ENCODE measurements around the gene SLC50A1.
"Not testable (repeated sequence)": the region's sequence is repeated elsewhere in the genome, so short reads cannot be mapped to it uniquely, and the experiment has no call there.

SLC50A1 gene

DNA sequence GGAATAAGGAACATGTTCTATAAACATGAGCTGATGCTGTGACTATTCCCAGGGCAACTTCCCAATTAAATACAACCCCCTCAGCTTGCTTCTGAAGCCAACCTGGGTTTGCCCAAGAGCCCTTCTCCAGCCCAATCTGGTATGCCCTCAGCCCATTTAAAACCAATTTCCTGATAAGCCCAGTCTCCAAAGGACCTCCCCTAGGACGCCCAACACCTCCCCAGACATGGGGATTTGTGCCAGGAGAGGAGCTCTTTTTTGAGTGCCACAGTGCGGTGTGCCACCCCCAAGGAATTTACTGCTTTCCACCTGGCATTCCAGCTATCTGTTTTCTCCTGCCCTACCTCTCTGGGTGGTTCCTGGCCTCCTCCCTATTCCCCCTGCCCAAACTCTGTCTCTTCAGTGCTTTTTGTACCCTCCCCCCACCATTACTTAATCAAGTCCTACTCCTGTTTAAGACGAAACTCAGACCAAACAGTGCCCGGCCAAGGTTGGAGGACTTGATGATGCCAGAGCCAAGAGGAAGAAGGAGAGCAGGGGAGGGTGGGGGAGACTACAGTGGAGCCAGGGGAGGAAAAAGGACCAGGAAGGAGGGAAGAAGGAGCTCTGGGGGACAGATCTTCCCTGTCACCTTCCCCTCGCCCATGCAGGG, 19.4 kb upstream of the SLC50A1 start:
- no peak for DNase-seq (ENCODE audit: low spot score)

DNA sequence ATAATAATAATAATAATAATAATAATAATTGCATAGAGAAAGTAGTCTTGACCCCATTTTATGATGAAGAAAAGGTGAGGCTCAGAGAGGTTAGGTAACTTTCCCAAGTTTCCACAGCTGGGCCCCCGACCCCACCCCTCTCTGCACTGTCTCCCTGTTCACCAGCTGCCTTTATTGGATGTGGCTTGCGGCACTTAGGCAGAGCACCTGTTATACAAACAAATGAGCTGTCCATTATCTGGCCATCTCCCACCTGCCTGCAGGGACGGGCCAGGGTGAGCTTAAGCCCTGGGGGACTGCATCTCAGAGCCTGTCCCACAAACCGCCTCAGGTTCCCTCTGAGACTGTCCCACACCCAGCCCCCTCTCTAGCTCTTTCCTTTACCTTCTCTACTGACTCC, 18.0 kb upstream of the SLC50A1 start:
- no peak for DNase-seq (ENCODE audit: low spot score)

DNA sequence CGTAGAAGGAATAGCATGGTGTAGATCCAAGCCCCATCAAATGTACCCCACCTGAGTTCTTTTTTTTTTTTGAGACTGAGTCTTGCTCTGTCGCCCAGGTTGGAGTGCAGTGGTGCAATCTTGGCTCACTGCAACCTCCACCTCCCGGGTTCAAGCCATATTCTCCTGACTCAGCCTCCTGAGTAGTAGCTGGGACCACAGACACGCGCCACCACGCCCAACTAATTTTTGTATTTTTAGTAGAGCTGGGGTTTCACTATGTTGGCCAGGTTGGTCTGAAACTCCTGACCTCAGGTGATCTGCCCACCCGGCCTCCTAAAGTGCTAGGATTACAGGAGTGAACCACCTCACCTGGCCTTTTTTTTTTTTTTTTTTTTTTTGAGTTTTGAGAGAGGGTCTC, 17.6 kb upstream of the SLC50A1 start:
- DNase-seq (ENCODE audit: low spot score): not testable (repeated sequence)

GRCh38 chr1:155120253-155120652, 15.4 kb upstream of the SLC50A1 start:
- DNase-seq (ENCODE audit: low spot score): no peak

- DNase-seq (ENCODE audit: low spot score): no peak
Measured at GRCh38 chr1:155121249-155121648, 14.4 kb upstream of the SLC50A1 start.

DNA sequence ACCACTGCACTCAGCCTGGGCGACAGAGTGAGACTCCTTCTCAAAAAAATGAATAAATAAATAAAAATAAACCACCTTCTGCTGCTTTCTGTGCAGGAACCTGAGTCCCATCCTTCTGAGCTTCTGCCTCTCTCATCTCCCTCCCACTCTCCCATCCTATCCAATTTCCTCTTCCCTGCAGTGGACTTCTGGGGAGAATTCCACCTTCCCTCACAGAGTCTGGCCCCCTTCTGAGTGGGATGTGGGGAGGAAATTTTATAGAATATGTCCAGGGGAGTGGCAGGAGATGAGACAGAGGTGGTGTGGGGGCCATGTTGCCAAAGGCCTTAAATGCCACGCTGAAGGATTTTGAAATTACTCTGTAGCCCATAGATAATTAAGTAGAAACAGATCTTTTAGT, 13.3 kb upstream of the SLC50A1 start:
- no peak for DNase-seq (ENCODE audit: low spot score)

DNA sequence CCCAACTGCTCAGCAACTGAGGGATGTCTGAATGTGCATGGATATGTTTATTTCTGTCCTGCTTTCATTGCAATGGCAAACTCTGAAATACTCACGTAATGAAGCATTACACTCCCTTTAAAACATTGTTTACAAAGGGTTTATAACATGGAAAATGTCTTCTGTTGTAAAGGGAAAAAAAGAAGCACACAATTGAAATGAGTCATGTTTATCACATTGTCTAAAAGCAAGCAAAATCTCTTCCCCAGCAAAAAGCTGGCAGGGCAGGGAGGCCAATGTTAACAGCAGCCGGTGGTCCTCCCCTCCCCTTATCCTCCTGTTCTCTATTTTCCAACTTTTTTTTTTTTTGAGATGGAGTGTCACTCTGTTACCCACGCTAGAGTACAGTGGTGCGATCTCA, 11.9 kb upstream of the SLC50A1 start:
- no peak for DNase-seq (ENCODE audit: low spot score)

GRCh38 chr1:155124503-155125463, 10.9 kb upstream of the SLC50A1 start:
- no peak for DNase-seq (ENCODE audit: low spot score)

GRCh38 chr1:155125511-155125945, 10.1 kb upstream of the SLC50A1 start:
- no peak for DNase-seq (ENCODE audit: low spot score)

- DNase-seq (ENCODE audit: low spot score): no peak
Measured at GRCh38 chr1:155125946-155126555, 9.6 kb upstream of the SLC50A1 start.

DNA sequence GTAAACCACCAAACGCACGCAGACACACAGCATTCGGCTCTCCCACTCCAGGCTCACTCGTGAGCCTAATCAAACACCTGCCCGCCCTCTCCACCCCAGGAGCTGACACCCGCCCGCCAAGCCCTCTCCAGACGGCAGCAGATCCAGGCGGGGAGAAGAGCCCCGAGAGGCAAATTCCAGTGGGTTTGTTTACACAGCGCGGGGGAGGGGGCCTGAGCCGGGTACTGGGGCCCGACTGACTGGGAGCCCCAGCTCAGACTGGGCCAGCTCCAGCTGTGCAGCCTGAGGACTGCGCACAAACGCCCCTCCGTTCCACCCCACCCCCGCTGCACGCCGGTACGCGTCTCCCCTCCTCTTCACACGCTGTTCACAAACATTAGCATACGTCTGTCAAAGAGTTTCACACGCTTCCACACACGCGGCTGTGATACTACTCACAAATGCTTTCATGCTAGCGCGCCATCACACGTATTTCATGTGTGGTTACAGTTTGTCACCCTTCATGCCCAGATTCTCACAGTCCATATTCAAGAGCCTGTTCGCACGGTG, 9.0 kb upstream of the SLC50A1 start:
- no peak for DNase-seq (ENCODE audit: low spot score)

GRCh38 chr1:155127105-155127966, 8.3 kb upstream of the SLC50A1 start, which contains the start of gene EFNA1:
Gene EFNA1, plus strand, starts transcription at chr1:155127876. Its CDS starts 102 bp downstream, at chr1:155127978.
- DNase-seq (ENCODE audit: low spot score): no peak

DNA sequence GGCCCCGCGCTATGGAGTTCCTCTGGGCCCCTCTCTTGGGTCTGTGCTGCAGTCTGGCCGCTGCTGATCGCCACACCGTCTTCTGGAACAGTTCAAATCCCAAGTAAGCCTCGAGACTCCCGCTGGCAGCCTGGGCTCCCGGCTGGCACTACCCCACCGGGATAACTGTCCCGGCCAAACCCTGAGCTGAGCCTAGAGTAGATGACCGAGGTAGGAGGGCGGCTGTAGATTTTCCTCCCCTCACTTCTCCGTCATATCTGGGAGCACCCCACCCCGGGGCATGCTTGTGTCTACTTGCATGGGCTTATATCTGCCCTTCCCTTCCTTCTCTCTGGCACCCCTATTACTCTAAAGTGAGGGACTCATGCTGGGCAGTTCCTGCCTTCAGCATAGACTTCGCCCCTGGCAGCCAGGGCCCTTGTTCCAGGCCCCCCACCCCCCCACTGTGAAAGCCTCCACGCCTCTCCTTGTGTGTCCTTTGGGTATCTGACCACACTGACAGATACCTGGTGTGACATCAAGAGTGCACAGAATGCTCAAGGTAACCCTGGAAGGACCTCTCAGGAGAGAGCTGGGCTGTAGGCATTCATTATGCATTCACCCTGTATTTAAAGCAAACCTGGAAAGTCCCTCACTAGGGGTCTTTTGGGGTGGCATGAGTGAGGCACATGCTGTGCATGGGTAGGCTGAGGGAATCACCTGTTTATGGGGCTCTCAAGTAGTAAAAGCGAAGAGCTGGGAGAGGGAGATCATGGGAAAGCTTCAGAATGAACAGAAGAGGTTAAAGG, 7.5 kb upstream of the SLC50A1 start:
- no peak for DNase-seq (ENCODE audit: low spot score)

- no peak for DNase-seq (ENCODE audit: low spot score)
Measured at GRCh38 chr1:155128755-155129473, 6.7 kb upstream of the SLC50A1 start.

- no peak for DNase-seq (ENCODE audit: low spot score)
Measured at GRCh38 chr1:155130272-155131006, 5.2 kb upstream of the SLC50A1 start.

DNA sequence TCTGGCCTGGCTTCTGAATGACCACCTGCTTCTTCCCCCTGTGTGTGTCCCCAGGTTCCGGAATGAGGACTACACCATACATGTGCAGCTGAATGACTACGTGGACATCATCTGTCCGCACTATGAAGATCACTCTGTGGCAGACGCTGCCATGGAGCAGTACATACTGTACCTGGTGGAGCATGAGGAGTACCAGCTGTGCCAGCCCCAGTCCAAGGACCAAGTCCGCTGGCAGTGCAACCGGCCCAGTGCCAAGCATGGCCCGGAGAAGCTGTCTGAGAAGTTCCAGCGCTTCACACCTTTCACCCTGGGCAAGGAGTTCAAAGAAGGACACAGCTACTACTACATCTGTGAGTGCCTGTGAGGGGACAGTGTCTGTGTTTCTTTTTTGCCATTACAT, 4.4 kb upstream of the SLC50A1 start:
- DNase-seq (ENCODE audit: low spot score): no peak

GRCh38 chr1:155131856-155132255, 3.8 kb upstream of the SLC50A1 start:
- no peak for DNase-seq (ENCODE audit: low spot score)

GRCh38 chr1:155133799-155134281, 1.8 kb upstream of the SLC50A1 start:
- no peak for DNase-seq (ENCODE audit: low spot score)

DNA sequence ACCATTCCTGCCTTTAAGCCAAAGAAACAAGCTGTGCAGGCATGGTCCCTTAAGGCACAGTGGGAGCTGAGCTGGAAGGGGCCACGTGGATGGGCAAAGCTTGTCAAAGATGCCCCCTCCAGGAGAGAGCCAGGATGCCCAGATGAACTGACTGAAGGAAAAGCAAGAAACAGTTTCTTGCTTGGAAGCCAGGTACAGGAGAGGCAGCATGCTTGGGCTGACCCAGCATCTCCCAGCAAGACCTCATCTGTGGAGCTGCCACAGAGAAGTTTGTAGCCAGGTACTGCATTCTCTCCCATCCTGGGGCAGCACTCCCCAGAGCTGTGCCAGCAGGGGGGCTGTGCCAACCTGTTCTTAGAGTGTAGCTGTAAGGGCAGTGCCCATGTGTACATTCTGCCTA, 1.3 kb upstream of the SLC50A1 start:
- DNase-seq (ENCODE audit: low spot score): no peak

Data from activated CD4-positive, alpha-beta T cell treated with anti-CD3 and anti-CD28 coated beads, Interleukin-2, Interleukin-4, amounts not matched to agents 100 ng/mL and 50 ng/mL, durations not matched to agents 16 hours and 8 hours (primary cell).